Activated T-cell treated with anti-CD3 and anti-CD28 coated beads, Interleukin-2, amount 50 U/mL, for 72 hours (primary cell): ENCODE results near the gene PPTC7. TPM values are rescaled to one million over a fixed set of nuclear protein-coding genes. Genes with fewer than 3 reads are reported as not detected.
"Not testable (repeated sequence)": the region's sequence is repeated elsewhere in the genome, so short reads cannot be mapped to it uniquely, and the experiment has no call there.

ENCODE experiments used
- ATAC-seq, 2 donors: fragments of 150-1000 bp; cut with Tn5 transposase; replicated peaks in 1 of 2; 2 replicates each; pipeline ENCODE4 v1.10.0; 2021; ENCODE audit warnings: moderate library complexity in 2 of 2, mild to moderate bottlenecking in 1 of 2
- DNase-seq, 2 donors: peaks; one replicate each; pipeline ENCODE4 v3.0.0; 2021 to 2022; ENCODE audit warnings: mixed read lengths in 1 of 2
- H3K27ac Mint-ChIP-seq: one replicate; pipeline ENCODE4 v1.8.0; 2022; ENCODE audit warnings: mild to moderate bottlenecking, moderate library complexity, mixed read lengths
- H3K27me3 Mint-ChIP-seq: one replicate; pipeline ENCODE4 v1.8.0; 2022; ENCODE audit warnings: low read depth, mixed read lengths
- H3K36me3 Mint-ChIP-seq, 2 donors: one replicate each; pipeline ENCODE4 v1.8.0; 2022; ENCODE audit warnings: mixed read lengths in 2 of 2, mild to moderate bottlenecking in 1 of 2; ENCODE audit not compliant: insufficient read depth in 2 of 2
- H3K4me1 Mint-ChIP-seq: one replicate; pipeline ENCODE4 v1.8.0; 2022; ENCODE audit warnings: low read depth, mixed read lengths
- H3K4me3 Mint-ChIP-seq, 2 donors: one replicate each; pipeline ENCODE4 v1.8.0; 2022; ENCODE audit warnings: mild to moderate bottlenecking in 2 of 2, mixed read lengths in 2 of 2, moderate library complexity in 2 of 2
- H3K9me3 Mint-ChIP-seq, 2 donors: one replicate each; pipeline ENCODE4 v1.8.0; 2022; ENCODE audit warnings: mixed read lengths in 2 of 2
- total RNA-seq, 2 donors: library from RNA; stranded (reverse); gene quantifications; one replicate each; pipeline ENCODE4 v1.2.3, GENCODE V29; 2022

The PPTC7 gene
- total RNA-seq, 2 donors from 2014 or later, result 42.6 to 42.9 TPM

DNA sequence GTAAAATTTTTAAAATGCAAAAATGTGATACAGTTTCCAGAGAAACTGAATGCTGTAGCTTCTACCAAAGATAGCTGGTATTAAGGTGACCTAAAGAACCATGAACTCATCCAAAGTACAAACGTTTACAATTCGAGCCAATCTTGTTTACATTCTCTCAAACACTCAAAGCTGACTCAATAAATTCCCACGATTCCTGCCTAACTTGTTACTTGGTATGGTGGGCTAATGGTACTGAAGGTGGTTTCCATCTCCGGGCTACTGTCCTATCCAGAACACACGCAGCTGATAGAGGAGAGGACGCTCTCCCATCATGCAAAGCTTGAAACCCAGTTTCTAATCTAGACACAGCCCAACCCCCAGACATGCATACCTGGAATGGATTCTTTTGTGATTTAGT, 49.5 kb downstream of the PPTC7 start:
- Mint-ChIP-seq H3K4me3 (no peak overlapping the region), H3K4me1 (peaks cover 17% of the 10 kb centered on the region), H3K9me3 (no peaks in the 10 kb centered on the region), H3K27me3 (no peaks in the 10 kb centered on the region), H3K36me3 (peaks cover 3 to 20% of the 10 kb centered on the region in 2 donors), H3K27ac (no peak overlapping the region)
- DNase-seq (no peak), ATAC-seq (no peak)

- Mint-ChIP-seq H3K9me3 (no peaks in the 10 kb centered on the region), H3K36me3 (peaks cover 3 to 15% of the 10 kb centered on the region in 2 donors), H3K27ac (no peak overlapping the region), H3K4me3 (no peak overlapping the region), H3K27me3 (no peaks in the 10 kb centered on the region), H3K4me1 (peaks cover 17% of the 10 kb centered on the region)
- DNase-seq (no peak), ATAC-seq (no peak)
Measured at GRCh38 chr12:110532644-110533043, 50.5 kb downstream of the PPTC7 start.

- Mint-ChIP-seq H3K4me1 (peaks cover 17% of the 10 kb centered on the region), H3K27ac (peak overlapping the region; percentile 10), H3K27me3 (no peaks in the 10 kb centered on the region), H3K4me3 (no peak overlapping the region), H3K36me3 (peaks cover 3 to 11% of the 10 kb centered on the region in 2 donors), H3K9me3 (no peaks in the 10 kb centered on the region)
- ATAC-seq (peak; percentile 31 to 36), DNase-seq (no peak)
Measured at GRCh38 chr12:110531741-110532333, 51.3 kb downstream of the PPTC7 start.

DNA sequence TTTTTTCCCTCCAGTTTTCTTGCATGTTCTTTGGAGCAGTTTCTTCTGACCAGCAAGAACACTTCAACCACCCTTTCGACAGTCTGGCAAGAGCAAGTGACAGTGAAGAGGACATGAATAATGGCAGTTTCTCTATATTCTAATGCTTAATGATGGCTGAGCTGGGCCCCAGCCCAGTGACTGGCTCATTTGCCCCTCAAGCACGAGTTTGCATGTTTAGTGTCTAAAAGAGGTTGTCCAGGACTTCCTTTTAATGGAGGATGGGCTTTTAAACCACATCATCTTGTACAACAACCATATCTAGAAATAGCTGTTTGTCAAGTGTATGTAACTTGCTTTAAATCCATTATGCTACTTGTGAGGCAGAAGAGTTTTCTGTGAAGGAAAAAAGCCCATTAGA, 52.6 kb downstream of the PPTC7 start:
- Mint-ChIP-seq H3K27me3 (no peaks in the 10 kb centered on the region), H3K27ac (no peak overlapping the region), H3K36me3 (peaks cover 3 to 6% of the 10 kb centered on the region in 2 donors), H3K4me1 (peaks cover 17% of the 10 kb centered on the region), H3K4me3 (no peak overlapping the region), H3K9me3 (no peaks in the 10 kb centered on the region)
- ATAC-seq (no peak), DNase-seq (no peak)

- peak in 1 of 2 donors; percentile 28 for ATAC-seq
Measured at GRCh38 chr12:110528277-110528839, 54.8 kb downstream of the PPTC7 start.

DNA sequence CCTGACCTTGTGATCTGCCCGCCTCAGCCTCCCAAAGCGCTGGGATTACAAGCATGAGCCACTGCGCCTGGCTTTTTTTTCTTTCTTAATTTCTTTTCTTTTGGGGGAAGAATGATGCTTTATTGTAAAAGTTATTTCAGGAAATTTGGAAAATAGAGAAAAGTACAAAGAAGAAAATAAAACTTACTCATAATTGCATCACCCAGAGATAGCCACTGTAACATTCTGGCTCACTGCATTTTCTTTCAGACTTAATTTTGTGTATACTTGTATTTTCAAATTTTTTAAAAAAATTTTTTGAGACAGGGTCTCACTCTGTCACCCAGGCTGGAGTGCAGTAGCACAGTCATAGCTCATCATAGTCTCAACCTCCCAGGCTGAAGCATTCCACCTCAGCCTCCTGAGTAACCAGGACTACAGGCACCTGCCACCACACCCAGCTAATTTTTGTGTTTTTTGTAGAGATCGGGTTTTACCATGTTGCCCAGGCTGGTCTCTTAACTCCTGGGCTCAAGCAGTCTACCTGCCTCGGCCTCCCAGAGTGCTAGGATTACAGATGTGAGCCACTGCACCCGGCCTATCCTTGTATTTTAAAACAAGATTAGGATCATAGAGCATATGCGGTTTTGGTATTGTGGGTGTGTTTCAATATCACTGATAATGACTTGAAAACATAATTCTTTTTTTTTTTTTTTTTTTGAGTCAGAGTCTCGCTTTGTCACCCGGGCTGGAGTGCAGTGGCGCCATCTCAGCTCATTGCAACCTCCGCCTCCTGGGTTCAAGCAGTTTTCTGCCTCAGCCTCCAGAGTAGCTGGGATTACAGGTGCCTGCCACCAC, 62.0 kb downstream of the PPTC7 start:
- H3K27me3 Mint-ChIP-seq, H3K36me3 Mint-ChIP-seq, H3K9me3 Mint-ChIP-seq: not testable (repeated sequence)
- ATAC-seq (peak; percentile 81 to 88), DNase-seq (peak; percentile 30 to 37)
- Mint-ChIP-seq H3K27ac (peak overlapping the region; percentile 20), H3K4me3 (peak overlapping the region; percentile 24 to 33), H3K4me1 (peaks cover 19% of the 10 kb centered on the region)

More at GRCh38 chr12:110528277-110528839, 54.8 kb downstream of the PPTC7 start:
- Mint-ChIP-seq H3K9me3 (no peaks in the 10 kb centered on the region), H3K4me1 (peaks cover 17% of the 10 kb centered on the region), H3K27me3 (no peaks in the 10 kb centered on the region), H3K4me3 (no peak overlapping the region), H3K36me3 (peaks cover 3 to 4% of the 10 kb centered on the region in 2 donors), H3K27ac (no peak overlapping the region)
- no peak for DNase-seq

DNA sequence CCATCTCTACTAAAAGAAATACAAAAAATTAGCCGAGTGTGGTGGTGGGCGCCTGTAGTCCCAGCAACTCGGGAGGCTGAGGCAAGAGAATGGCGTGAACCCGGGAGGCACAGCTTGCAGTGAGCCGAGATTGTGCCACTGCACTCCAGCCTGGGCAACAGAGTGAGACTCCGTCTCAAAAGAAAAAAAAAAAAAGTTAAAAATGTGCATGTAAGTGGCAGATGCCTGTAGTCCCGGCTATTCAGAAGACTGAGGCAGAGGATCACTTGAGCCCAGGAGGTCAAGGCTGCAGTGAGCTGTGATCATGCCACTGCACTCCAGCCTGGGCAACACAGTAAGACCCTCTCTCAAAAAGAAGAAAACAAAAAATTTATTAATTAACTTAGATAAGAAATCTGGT, 65.1 kb downstream of the PPTC7 start:
- not testable (repeated sequence) for H3K36me3 Mint-ChIP-seq, ATAC-seq, H3K4me3 Mint-ChIP-seq, H3K9me3 Mint-ChIP-seq, DNase-seq, H3K27ac Mint-ChIP-seq, H3K27me3 Mint-ChIP-seq
- H3K4me1 Mint-ChIP-seq, result peaks cover 19% of the 10 kb centered on the region

- H3K4me3 Mint-ChIP-seq, result no peak overlapping the region
- no peaks in the 10 kb centered on the region for H3K27me3 Mint-ChIP-seq
- no peak for DNase-seq
- H3K36me3 Mint-ChIP-seq, result no peaks in the 10 kb centered on the region
- no peaks in the 10 kb centered on the region for H3K9me3 Mint-ChIP-seq
- no peak for ATAC-seq
- H3K27ac Mint-ChIP-seq, result no peak overlapping the region
- peaks cover 13% of the 10 kb centered on the region for H3K4me1 Mint-ChIP-seq
Measured at GRCh38 chr12:110516995-110517394, 66.1 kb downstream of the PPTC7 start.

- H3K36me3 Mint-ChIP-seq, result no peaks in the 10 kb centered on the region
- no peaks in the 10 kb centered on the region for H3K27me3 Mint-ChIP-seq
- H3K9me3 Mint-ChIP-seq, result no peaks in the 10 kb centered on the region
- ATAC-seq, result no peak
- no peak overlapping the region for H3K4me3 Mint-ChIP-seq
- no peaks in the 10 kb centered on the region for H3K4me1 Mint-ChIP-seq
- DNase-seq, result no peak
- H3K27ac Mint-ChIP-seq, result no peak overlapping the region
Measured at GRCh38 chr12:110514363-110514762, 68.8 kb downstream of the PPTC7 start.

- DNase-seq, result no peak
- Mint-ChIP-seq H3K27me3 (no peaks in the 10 kb centered on the region), H3K9me3 (no peaks in the 10 kb centered on the region), H3K27ac (no peak overlapping the region), H3K4me1 (no peaks in the 10 kb centered on the region), H3K36me3 (no peaks in the 10 kb centered on the region), H3K4me3 (no peak overlapping the region)
- no peak for ATAC-seq
Measured at GRCh38 chr12:110513842-110514241, 69.3 kb downstream of the PPTC7 start.

DNA sequence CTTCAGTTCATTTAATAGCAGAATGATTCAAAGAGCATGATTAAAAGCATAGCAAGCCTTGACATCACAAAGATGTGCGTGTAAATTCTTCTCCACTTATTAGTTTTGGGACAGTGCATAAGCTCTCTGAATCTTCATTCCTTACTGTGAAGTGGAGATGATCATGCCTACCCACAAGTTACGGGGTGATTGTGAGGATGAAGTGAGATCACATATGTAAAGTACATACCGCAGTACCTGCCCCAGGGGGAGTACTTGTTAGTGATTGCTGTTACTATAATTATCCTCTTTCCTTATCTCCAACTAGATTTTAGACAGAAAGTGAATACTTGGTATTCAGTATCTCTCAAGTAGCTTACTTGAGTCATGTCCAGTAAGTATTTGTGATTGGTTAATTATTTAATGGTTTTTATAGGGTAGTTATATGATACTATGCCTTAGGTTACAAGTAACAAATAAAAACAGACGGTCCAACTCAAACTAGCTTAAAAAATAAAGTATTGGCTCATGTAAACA, 75.0 kb downstream of the PPTC7 start:
- no peak overlapping the region for H3K4me3 Mint-ChIP-seq
- no peaks in the 10 kb centered on the region for H3K36me3 Mint-ChIP-seq
- DNase-seq (no peak), ATAC-seq (no peak)
- H3K4me1 Mint-ChIP-seq, result no peaks in the 10 kb centered on the region
- H3K27me3 Mint-ChIP-seq, result no peaks in the 10 kb centered on the region
- no peaks in the 10 kb centered on the region for H3K9me3 Mint-ChIP-seq
- no peak overlapping the region for H3K27ac Mint-ChIP-seq

- peaks cover 0 to 1% of the 10 kb centered on the region in 2 donors for H3K9me3 Mint-ChIP-seq
Measured at GRCh38 chr12:110505332-110505731, 77.8 kb downstream of the PPTC7 start.

DNA sequence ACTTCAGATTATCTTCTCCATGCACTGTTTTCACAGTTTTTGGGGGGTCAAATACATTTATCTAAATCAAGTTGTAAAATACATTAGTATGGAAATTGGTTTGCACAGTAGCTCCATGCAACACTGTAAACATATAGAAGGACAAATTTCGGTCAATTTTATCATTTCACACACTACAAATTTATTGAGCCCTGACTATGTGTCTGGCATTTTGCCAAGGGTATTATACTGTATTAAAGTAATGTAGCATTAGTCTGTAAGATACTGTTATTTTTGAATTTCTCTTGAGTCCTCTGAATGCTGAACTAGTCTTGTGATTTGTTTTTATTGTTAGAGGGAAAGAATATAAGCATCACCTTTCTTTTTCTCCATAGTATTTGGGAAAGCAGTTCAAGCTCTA, 79.7 kb downstream of the PPTC7 start:
- Mint-ChIP-seq H3K27me3 (no peaks in the 10 kb centered on the region), H3K4me1 (peaks cover 31% of the 10 kb centered on the region), H3K27ac (peak overlapping the region; percentile 80), H3K4me3 (no peak overlapping the region), H3K9me3 (peaks cover 0 to 1% of the 10 kb centered on the region in 2 donors), H3K36me3 (peaks cover 10 to 12% of the 10 kb centered on the region in 2 donors)
- DNase-seq (no peak), ATAC-seq (no peak)

More at GRCh38 chr12:110505332-110505731, 77.8 kb downstream of the PPTC7 start:
- H3K36me3 Mint-ChIP-seq, result peaks cover 10 to 12% of the 10 kb centered on the region in 2 donors
- DNase-seq (no peak), ATAC-seq (no peak)
- H3K27me3 Mint-ChIP-seq, result no peaks in the 10 kb centered on the region
- H3K4me1 Mint-ChIP-seq, result peaks cover 12% of the 10 kb centered on the region
- no peak overlapping the region for H3K27ac Mint-ChIP-seq
- no peak overlapping the region for H3K4me3 Mint-ChIP-seq
